Measurements from ENCODE around the gene CCDC134.

CCDC134 gene

DNA sequence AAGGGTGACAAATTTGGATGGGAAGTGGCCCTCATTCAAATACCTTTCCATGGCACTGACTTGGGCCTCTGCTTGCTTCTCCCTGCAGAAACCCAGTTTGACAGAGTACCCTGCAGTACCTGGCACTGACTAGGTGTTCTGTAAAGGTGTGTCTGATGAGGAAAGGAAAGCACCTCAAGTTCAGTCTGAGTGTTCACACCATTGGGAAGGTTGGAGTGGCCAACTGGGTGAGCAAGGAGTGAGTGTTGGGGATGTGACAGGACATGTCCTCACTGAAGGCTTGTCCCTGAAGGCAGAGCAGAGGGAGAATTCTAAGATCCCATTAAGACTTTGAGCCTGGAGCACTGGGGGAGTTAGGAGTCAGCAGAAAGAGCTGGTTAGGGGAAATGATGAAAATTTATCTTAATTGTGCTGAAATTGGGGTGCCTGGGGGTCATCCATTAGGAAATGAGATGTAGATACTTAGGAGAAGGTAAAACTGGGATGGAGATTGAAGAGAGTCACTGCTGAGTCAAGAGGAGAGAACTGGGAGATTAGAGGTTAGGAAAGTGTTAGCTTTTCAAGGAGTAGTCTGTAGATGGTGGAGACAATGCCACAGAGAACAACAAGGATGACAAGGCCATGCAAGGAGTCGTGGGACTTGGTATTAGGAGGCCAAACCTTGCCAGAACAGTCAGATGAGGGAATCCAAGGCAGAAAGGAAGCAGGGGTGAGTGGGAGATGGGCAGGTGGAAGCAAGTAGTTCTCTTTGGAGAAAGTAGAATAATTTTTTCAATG is 38.6 kb downstream of the CCDC134 start:
- Histone ChIP-seq H4K91ac (ENCODE audit: low read depth, low read length, poor library complexity) (no peak overlapping the region), H3K18ac (ENCODE audit: low read length) (peak overlapping the region; percentile 2), H2BK5ac (ENCODE audit: low read length) (no peak overlapping the region), H3K36me3 (replicated peaks in 1 of 2; ENCODE audit: control insufficient read depth in 2 of 2, insufficient read depth in 2 of 2, low read length in 2 of 2) (peaks cover 26 to 93% of the 10 kb centered on the region in 2 donors), H3K79me1 (ENCODE audit: low read depth, low read length) (peaks cover 14% of the 10 kb centered on the region), H3K9me3 (replicated peaks in 1 of 2; ENCODE audit: control insufficient read depth in 2 of 2, insufficient read depth in 1 of 2, low read depth in 1 of 2, low read length in 2 of 2) (no peaks in the 10 kb centered on the region), H3K4ac (ENCODE audit: low read length) (no peak overlapping the region), H3K14ac (ENCODE audit: low read length) (no peak overlapping the region), H3K9ac (ENCODE audit: low read depth, low read length, poor library complexity) (no peak overlapping the region), H2BK15ac (ENCODE audit: low read length) (no peak overlapping the region), H2BK120ac (ENCODE audit: low read depth, low read length) (no peak overlapping the region), H3K4me3 (ENCODE audit: low read length in 2 of 2) (peak overlapping the region in 1 of 2 donors; percentile 48), H3K27ac (replicated peaks; ENCODE audit: low read length) (no peak overlapping the region), H3K4me2 (ENCODE audit: insufficient read depth, low read length, poor library complexity, severe bottlenecking) (no peak overlapping the region), H3K4me1 (ENCODE audit: control insufficient read depth in 2 of 2, insufficient read depth in 1 of 2, low read depth in 1 of 2, low read length in 2 of 2) (peaks cover 6 to 16% of the 10 kb centered on the region in 2 donors), H4K8ac (ENCODE audit: low read depth, low read length) (no peak overlapping the region), H3K27me3 (ENCODE audit: control insufficient read depth in 3 of 3, insufficient read depth in 3 of 3, low read depth in 1 of 3, low read length in 3 of 3) (no peaks in the 10 kb centered on the region), H3K23ac (ENCODE audit: low read depth, low read length, poor library complexity) (no peak overlapping the region), H2AFZ (ENCODE audit: low read length) (no peak overlapping the region), H2AK5ac (ENCODE audit: low read depth, low read length) (no peak overlapping the region), H2BK12ac (ENCODE audit: low read length) (no peak overlapping the region)
- WGBS, 2 donors (ENCODE audit: extremely low coverage in 2 of 2, insufficient read length in 2 of 2, insufficient replicate concordance in 1 of 2) = no CpG with 5 or more reads among the region's 1 CpG
- no peak for DNase-seq (ENCODE audit: low spot score)

DNA sequence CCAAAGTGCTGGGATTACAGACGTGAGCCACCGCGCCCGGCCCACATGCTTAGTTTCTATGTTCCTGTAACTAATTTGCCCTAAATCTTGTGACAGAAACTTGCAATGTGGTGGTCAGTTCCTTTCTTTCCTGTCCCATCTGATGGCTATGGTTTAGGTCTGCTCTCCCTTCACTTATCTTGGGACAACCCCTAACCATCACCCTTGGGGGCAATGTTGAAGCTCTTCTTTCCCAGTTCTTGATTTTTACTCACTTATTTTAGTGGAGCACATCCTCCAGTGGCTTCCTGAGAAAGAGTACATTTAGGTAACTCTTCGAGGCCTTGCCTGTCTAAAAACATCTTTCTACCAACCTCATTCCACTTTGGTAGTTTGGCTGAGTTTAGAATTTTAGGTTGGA is 39.7 kb downstream of the CCDC134 start:
- H3K23ac ChIP-seq (ENCODE audit: low read depth, low read length, poor library complexity) = no peak overlapping the region
- H3K4me2 ChIP-seq (ENCODE audit: insufficient read depth, low read length, poor library complexity, severe bottlenecking) = no peak overlapping the region
- H3K27ac ChIP-seq (replicated peaks; ENCODE audit: low read length) = peak overlapping the region; percentile 34
- no CpG with 5 or more reads among the region's 5 CpGs for WGBS, 2 donors (ENCODE audit: extremely low coverage in 2 of 2, insufficient read length in 2 of 2, insufficient replicate concordance in 1 of 2)
- H2BK5ac ChIP-seq (ENCODE audit: low read length) = no peak overlapping the region
- no peak overlapping the region for H3K9ac ChIP-seq (ENCODE audit: low read depth, low read length, poor library complexity)
- H3K4me1 ChIP-seq (ENCODE audit: control insufficient read depth in 2 of 2, insufficient read depth in 1 of 2, low read depth in 1 of 2, low read length in 2 of 2) = peaks cover 8 to 19% of the 10 kb centered on the region in 2 donors
- H3K79me1 ChIP-seq (ENCODE audit: low read depth, low read length) = peaks cover 19% of the 10 kb centered on the region
- no peaks in the 10 kb centered on the region for H3K27me3 ChIP-seq (ENCODE audit: control insufficient read depth in 3 of 3, insufficient read depth in 3 of 3, low read depth in 1 of 3, low read length in 3 of 3)
- no peak for DNase-seq (ENCODE audit: low spot score)
- H3K18ac ChIP-seq (ENCODE audit: low read length) = no peak overlapping the region
- H2AFZ ChIP-seq (ENCODE audit: low read length) = no peak overlapping the region
- no peak overlapping the region for H3K4me3 ChIP-seq (ENCODE audit: low read length in 2 of 2)
- no peak overlapping the region for H4K8ac ChIP-seq (ENCODE audit: low read depth, low read length)
- H3K36me3 ChIP-seq (replicated peaks in 1 of 2; ENCODE audit: control insufficient read depth in 2 of 2, insufficient read depth in 2 of 2, low read length in 2 of 2) = peaks cover 29 to 94% of the 10 kb centered on the region in 2 donors
- H3K14ac ChIP-seq (ENCODE audit: low read length) = no peak overlapping the region
- no peak overlapping the region for H2AK5ac ChIP-seq (ENCODE audit: low read depth, low read length)
- H2BK15ac ChIP-seq (ENCODE audit: low read length) = no peak overlapping the region
- no peaks in the 10 kb centered on the region for H3K9me3 ChIP-seq (replicated peaks in 1 of 2; ENCODE audit: control insufficient read depth in 2 of 2, insufficient read depth in 1 of 2, low read depth in 1 of 2, low read length in 2 of 2)
- H2BK12ac ChIP-seq (ENCODE audit: low read length) = no peak overlapping the region
- no peak overlapping the region for H3K4ac ChIP-seq (ENCODE audit: low read length)
- H4K91ac ChIP-seq (ENCODE audit: low read depth, low read length, poor library complexity) = no peak overlapping the region
- H2BK120ac ChIP-seq (ENCODE audit: low read depth, low read length) = no peak overlapping the region

DNA sequence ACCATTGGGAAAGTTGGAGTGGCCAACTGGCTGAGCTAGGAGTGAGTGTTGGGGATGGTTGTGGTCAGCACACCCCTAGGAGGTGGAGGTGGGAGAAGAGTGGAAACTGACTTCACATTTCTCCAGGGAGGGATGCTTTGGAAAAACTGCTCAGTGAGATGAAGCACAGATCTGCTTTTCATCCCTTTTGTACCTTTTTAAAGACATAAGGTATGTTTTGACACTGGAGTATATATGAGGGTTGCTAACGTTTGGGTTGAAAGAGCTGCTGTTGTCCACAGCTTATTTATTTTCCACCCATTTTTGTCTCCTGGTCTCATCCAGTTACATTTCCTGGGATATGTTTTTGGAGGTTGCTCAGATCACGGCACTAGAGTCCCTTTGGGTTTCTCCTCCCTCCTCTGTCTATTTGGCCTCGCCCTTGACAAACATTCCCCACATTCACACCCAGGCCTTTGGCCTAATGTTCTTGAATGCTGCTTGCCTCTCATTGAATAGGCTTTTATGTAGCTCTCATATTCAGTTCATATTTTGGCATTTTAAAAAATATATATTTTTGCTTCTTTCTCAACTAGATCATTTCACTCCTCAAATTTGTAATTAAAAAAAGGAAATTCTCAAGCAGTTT is 40.7 kb downstream of the CCDC134 start:
- Histone ChIP-seq H3K27ac (replicated peaks; ENCODE audit: low read length) (no peak overlapping the region), H4K8ac (ENCODE audit: low read depth, low read length) (no peak overlapping the region), H2AFZ (ENCODE audit: low read length) (no peak overlapping the region), H3K4me2 (ENCODE audit: insufficient read depth, low read length, poor library complexity, severe bottlenecking) (no peak overlapping the region), H2BK15ac (ENCODE audit: low read length) (no peak overlapping the region), H4K91ac (ENCODE audit: low read depth, low read length, poor library complexity) (no peak overlapping the region), H2BK120ac (ENCODE audit: low read depth, low read length) (no peak overlapping the region), H2BK5ac (ENCODE audit: low read length) (no peak overlapping the region), H3K27me3 (ENCODE audit: control insufficient read depth in 3 of 3, insufficient read depth in 3 of 3, low read depth in 1 of 3, low read length in 3 of 3) (no peaks in the 10 kb centered on the region), H2BK12ac (ENCODE audit: low read length) (no peak overlapping the region), H2AK5ac (ENCODE audit: low read depth, low read length) (no peak overlapping the region), H3K4ac (ENCODE audit: low read length) (no peak overlapping the region), H3K9ac (ENCODE audit: low read depth, low read length, poor library complexity) (no peak overlapping the region), H3K14ac (ENCODE audit: low read length) (no peak overlapping the region), H3K79me1 (ENCODE audit: low read depth, low read length) (peaks cover 19% of the 10 kb centered on the region), H3K23ac (ENCODE audit: low read depth, low read length, poor library complexity) (no peak overlapping the region), H3K36me3 (replicated peaks in 1 of 2; ENCODE audit: control insufficient read depth in 2 of 2, insufficient read depth in 2 of 2, low read length in 2 of 2) (peaks cover 28 to 87% of the 10 kb centered on the region in 2 donors), H3K4me3 (ENCODE audit: low read length in 2 of 2) (no peak overlapping the region), H3K4me1 (ENCODE audit: control insufficient read depth in 2 of 2, insufficient read depth in 1 of 2, low read depth in 1 of 2, low read length in 2 of 2) (peaks cover 15 to 24% of the 10 kb centered on the region in 2 donors), H3K18ac (ENCODE audit: low read length) (no peak overlapping the region), H3K9me3 (replicated peaks in 1 of 2; ENCODE audit: control insufficient read depth in 2 of 2, insufficient read depth in 1 of 2, low read depth in 1 of 2, low read length in 2 of 2) (no peaks in the 10 kb centered on the region)
- no CpG with 5 or more reads among the region's 3 CpGs for WGBS, 2 donors (ENCODE audit: extremely low coverage in 2 of 2, insufficient read length in 2 of 2, insufficient replicate concordance in 1 of 2)
- DNase-seq (ENCODE audit: low spot score) = no peak
